GM23338 (cell line): ENCODE results near the gene C16orf74. TPM values are rescaled to one million over a fixed set of nuclear protein-coding genes. Genes with fewer than 3 reads are reported as not detected.

ENCODE experiments used
- ATAC-seq: fragments of 200-7000 bp; cut with Tn5 transposase; 3 replicates; pipeline ENCODE4 v1.9.1; 2020
- DNase-seq: peaks from one replicate; pipeline ENCODE4 v3.0.0-alpha.2; 2015; ENCODE audit warnings: low spot score
- H2AFZ ChIP-seq: fragments of 200-600 bp; sonication (generic); 2 replicates; pipeline ENCODE4 v1.8.0; 2016; ENCODE audit warnings: antibody characterized with exemption, mild to moderate bottlenecking, moderate library complexity
- H3F3A ChIP-seq: fragments of 200-600 bp; sonication (generic); replicated peaks from 2 replicates; pipeline ENCODE4 v1.8.0; 2017; ENCODE audit warnings: antibody characterized with exemption, mixed run types, low read depth
- H3K27ac ChIP-seq: fragments of 200-600 bp; sonication (generic); 2 replicates; pipeline ENCODE4 v1.6.1; 2016; ENCODE audit warnings: low read depth
- H3K27me3 ChIP-seq: fragments of 200-600 bp; sonication (generic); 2 replicates; pipeline ENCODE4 v1.8.0; 2016; ENCODE audit warnings: mild to moderate bottlenecking, mixed run types, moderate library complexity; ENCODE audit not compliant: insufficient read depth
- H3K36me3 ChIP-seq: fragments of 200-600 bp; sonication (generic); 2 replicates; pipeline ENCODE4 v1.8.0; 2016; ENCODE audit warnings: mild to moderate bottlenecking; ENCODE audit not compliant: insufficient read depth
- H3K4me1 ChIP-seq: fragments of 200-600 bp; sonication (generic); 2 replicates; pipeline ENCODE4 v1.8.0; 2016; ENCODE audit warnings: mild to moderate bottlenecking, moderate library complexity; ENCODE audit not compliant: insufficient read depth
- H3K4me2 ChIP-seq: fragments of 200-600 bp; sonication (generic); 2 replicates; pipeline ENCODE4 v1.7.1; 2017; ENCODE audit warnings: mixed run types
- H3K4me3 ChIP-seq: fragments of 200-600 bp; sonication (generic); 2 replicates; pipeline ENCODE4 v1.6.1; 2016; ENCODE audit warnings: mixed run types
- H3K79me2 ChIP-seq: fragments of 200-600 bp; sonication (generic); replicated peaks from 2 replicates; pipeline ENCODE4 v1.8.0; 2017; ENCODE audit warnings: mild to moderate bottlenecking; ENCODE audit not compliant: insufficient read depth
- H3K9me2 ChIP-seq: fragments of 200-600 bp; sonication (generic); 2 replicates; pipeline ENCODE4 v1.8.0; 2017; ENCODE audit not compliant: insufficient read depth
- H4K20me1 ChIP-seq: fragments of 200-600 bp; sonication (generic); replicated peaks from 2 replicates; pipeline ENCODE4 v1.8.0; 2017; ENCODE audit warnings: mild to moderate bottlenecking; ENCODE audit not compliant: insufficient read depth
- H3K27ac Mint-ChIP-seq: 2 replicates; pipeline ENCODE4 v1.8.0; 2020; ENCODE audit warnings: inconsistent platforms, mild to moderate bottlenecking, moderate library complexity, mixed read lengths
- H3K27me3 Mint-ChIP-seq: 3 replicates; pipeline ENCODE4 v1.8.0; 2022; ENCODE audit warnings: low read depth, mild to moderate bottlenecking, moderate library complexity, mixed read lengths, inconsistent platforms; ENCODE audit not compliant: insufficient read depth, poor library complexity
- H3K36me3 Mint-ChIP-seq: 3 replicates; pipeline ENCODE4 v1.8.0; 2021; ENCODE audit warnings: low read depth, mild to moderate bottlenecking, inconsistent platforms, moderate library complexity, mixed read lengths
- H3K4me1 Mint-ChIP-seq: 3 replicates; pipeline ENCODE4 v1.8.0; 2020; ENCODE audit warnings: mild to moderate bottlenecking, inconsistent platforms, mixed read lengths
- H3K4me3 Mint-ChIP-seq: 3 replicates; pipeline ENCODE4 v1.8.0; 2021; ENCODE audit warnings: moderate library complexity, mild to moderate bottlenecking, inconsistent platforms, mixed read lengths
- H3K9me3 Mint-ChIP-seq: 3 replicates; pipeline ENCODE4 v1.8.0; 2020; ENCODE audit warnings: moderate library complexity, mild to moderate bottlenecking, inconsistent platforms, mixed read lengths
- CREB1 ChIP-seq: fragments of 250-450 bp; sonication (Bioruptor Pico); IDR thresholded peaks from 2 replicates; pipeline ENCODE4 v1.5.0; 2020; ENCODE audit warnings: low read depth, mild to moderate bottlenecking, moderate library complexity
- CTCF ChIP-seq, 2 experiments: fragments of 200-600 bp in 1 of 2; sonication (generic) in 1 of 2; conservative IDR thresholded peaks; 2 replicates each; pipeline versions ENCODE4 v1.5.1 to v1.6.1; 2016 to 2017; ENCODE audit warnings: antibody characterized with exemption in 2 of 2, low read depth in 2 of 2, mild to moderate bottlenecking in 2 of 2, moderate library complexity in 1 of 2
- EZH2 ChIP-seq: fragments of 200-600 bp; sonication (generic); IDR thresholded peaks from one replicate; pipeline ENCODE4 v1.8.0; 2017; ENCODE audit warnings: antibody characterized with exemption, mild to moderate bottlenecking, low read depth; ENCODE audit not compliant: unreplicated experiment
- POLR2AphosphoS5 ChIP-seq: IDR thresholded peaks from 2 replicates; pipeline ENCODE4 v1.6.1; 2016; ENCODE audit warnings: antibody characterized with exemption, low read depth
- REST ChIP-seq: IDR thresholded peaks from one replicate; pipeline ENCODE4 v1.6.1; 2018; ENCODE audit warnings: antibody characterized with exemption; ENCODE audit not compliant: unreplicated experiment
- STAT1 ChIP-seq: IDR thresholded peaks from one replicate; pipeline ENCODE4 v1.6.1; 2016; ENCODE audit warnings: antibody characterized with exemption; ENCODE audit not compliant: unreplicated experiment
- ZNF114 ChIP-seq: fragments of 250-450 bp; sonication (Bioruptor Pico); IDR thresholded peaks from 2 replicates; pipeline ENCODE4 v1.5.0; 2020; ENCODE audit warnings: mild to moderate bottlenecking, moderate library complexity
- ZNF462 ChIP-seq: fragments of 250-450 bp; sonication (Bioruptor Pico); IDR thresholded peaks from 2 replicates; pipeline ENCODE4 v1.5.0; 2020; ENCODE audit warnings: mild to moderate bottlenecking, moderate library complexity
- polyA plus RNA-seq: library from polyadenylated mRNA; unstranded; fragments of >200 nt; fragmentation: Nextera tagmentation; extraction: Ambion mirVana; gene quantifications from 2 replicates; pipeline ENCODE4 v1.2.1, GENCODE V29; 2016
- total RNA-seq: library from RNA; depleted of rRNA; stranded (reverse); fragments of >200 nt; shearing (Covaris generic); gene quantifications from 2 replicates; pipeline ENCODE4 v1.2.3, GENCODE V29; 2014

The C16orf74 gene
- total and polyA plus RNA-seq, 2 experiments from 2014 or later = 12.1 to 19.1 TPM

GRCh38 chr16:85674418-85674755, 76.5 kb downstream of the C16orf74 start (continued):
- TF ChIP-seq REST (no peak), ZNF114 (CRISPR knock-in tag) (no peak)

- DNase-seq (no peak), ATAC-seq (peak; percentile 9)
- Histone ChIP-seq H3K36me3 (peaks cover 39% of the 10 kb centered on the region), H3K4me3 (no peak overlapping the region), H3K79me2 (no peaks in the 10 kb centered on the region; the same call in 1 of the 2 replicates), H3F3A (peaks cover 23% of the 10 kb centered on the region), H3K4me1 (no peaks in the 10 kb centered on the region), H3K27me3 (no peaks in the 10 kb centered on the region), H3K9me2 (no peaks in the 10 kb centered on the region), H3K27ac (peak overlapping the region; percentile 57; the same call in 1 of the 2 replicates), H4K20me1 (peaks cover 31% of the 10 kb centered on the region), H2AFZ (no peak overlapping the region), H3K4me2 (no peak overlapping the region)
- Mint-ChIP-seq H3K27me3 (peaks cover 7% of the 10 kb centered on the region), H3K27ac (no peak overlapping the region), H3K36me3 (peaks cover 88% of the 10 kb centered on the region), H3K4me1 (peaks cover 3% of the 10 kb centered on the region; the same call in 1 of the 3 replicates), H3K4me3 (no peak overlapping the region), H3K9me3 (no peaks in the 10 kb centered on the region; the same call in 2 of the 3 replicates)
- TF ChIP-seq CREB1 (CRISPR knock-in tag) (no peak), ZNF462 (CRISPR knock-in tag) (no peak), POLR2AphosphoS5 (no peak), CTCF (conservative IDR thresholded peaks at IDR 0.05; ENCODE audit: low read depth in 2 of 2) (no peak), STAT1 (no peak), EZH2 (no peak)
These were observed 77.1 kb downstream of the C16orf74 start for GRCh38 chr16:85673529-85674417.
